22Rv1 (cell line): Measurements from ENCODE around the gene EFCAB14.

Source experiments
- CTCF ChIP-seq: fragments of 450-650 bp; IDR thresholded peaks from 2 replicates; pipeline ENCODE4 v1.5.1; 2017; ENCODE audit warnings: mild to moderate bottlenecking
- ZFX ChIP-seq: fragments of 450-650 bp; IDR thresholded peaks from 2 replicates; pipeline ENCODE4 v1.6.1; 2017; ENCODE audit warnings: antibody characterized with exemption, borderline replicate concordance

- TF ChIP-seq CTCF (no peak), ZFX (no peak)
Observed at GRCh38 chr1:46646331-46646730, 72.6 kb downstream of the EFCAB14 start.
